ENCODE measurements around the gene ALDOC.

- TF ChIP-seq POLR2AphosphoS5 (IDR thresholded peaks at IDR 0.05; ENCODE audit: low read depth, low read length) = no peak
- TF ChIP-seq TAF1 (IDR thresholded peaks at IDR 0.05; ENCODE audit: low read depth, low read length) = no peak
- no peak for TF ChIP-seq POLR2A (IDR thresholded peaks at IDR 0.05; ENCODE audit: low read depth, low read length)
- TF ChIP-seq POU2F2 (IDR thresholded peaks at IDR 0.05; ENCODE audit: low read depth, low read length) = no peak
Observed at GRCh38 chr17:28523876-28524275, 52.8 kb downstream of the ALDOC start.
